HepG2 (cell line): ENCODE measurements around the gene JAGN1. TPM values are rescaled to one million over a fixed set of nuclear protein-coding genes. Genes with fewer than 3 reads are reported as not detected.

Experiments
- RFXANK ChIP-seq: IDR thresholded peaks from 2 replicates; pipeline ENCODE4 v1.6.1; 2016
- SALL1 ChIP-seq: sonication (generic); formaldehyde crosslinking; IDR thresholded peaks from 2 replicates; pipeline ENCODE4 v1.8.0; 2022; ENCODE audit warnings: mild to moderate bottlenecking, missing genetic modification reagents
- SIX1 ChIP-seq: sonication (generic); formaldehyde crosslinking; IDR thresholded peaks from 2 replicates; pipeline ENCODE4 v1.4.0; 2020; ENCODE audit warnings: missing genetic modification reagents, borderline replicate concordance
- SOX13 ChIP-seq, 3 experiments: fragments of 450-650 bp in 1 of 3; sonication (generic) in 1 of 3; formaldehyde crosslinking in 1 of 3; IDR thresholded peaks in 2 of 3; conservative IDR thresholded peaks in 1 of 3; 2 replicates each; pipeline versions ENCODE4 v1.5.0 to v1.6.1; 2016 to 2020; ENCODE audit warnings: antibody characterized with exemption in 1 of 3, mild to moderate bottlenecking in 1 of 3, missing compliant biosample characterization in 1 of 3, missing genetic modification reagents in 1 of 3, moderate library complexity in 1 of 3
- U2AF1 ChIP-seq: fragments of 200-400 bp; formaldehyde crosslinking; optimal IDR thresholded peaks from 2 replicates; pipeline ENCODE3; 2017; ENCODE audit warnings: mild to moderate bottlenecking, low read depth, low read length
- ZBTB42 ChIP-seq: sonication (generic); formaldehyde crosslinking; IDR thresholded peaks from 2 replicates; pipeline ENCODE4 v1.5.0; 2020; ENCODE audit warnings: mild to moderate bottlenecking, missing genetic modification reagents
- ZFP91 ChIP-seq: sonication (generic); formaldehyde crosslinking; IDR thresholded peaks from 2 replicates; pipeline ENCODE4 v1.9.0; 2022; ENCODE audit warnings: missing genetic modification reagents, mild to moderate bottlenecking, borderline replicate concordance
- ZNF318 ChIP-seq: sonication (generic); formaldehyde crosslinking; IDR thresholded peaks from 2 replicates; pipeline ENCODE4 v1.4.0; 2020; ENCODE audit warnings: mild to moderate bottlenecking, missing genetic modification reagents
- ZNF484 ChIP-seq: sonication (generic); formaldehyde crosslinking; IDR thresholded peaks from 2 replicates; pipeline ENCODE4 v1.5.1; 2020; ENCODE audit warnings: mild to moderate bottlenecking, low read depth, missing genetic modification reagents, borderline replicate concordance
- ZNF512 ChIP-seq: sonication (generic); formaldehyde crosslinking; IDR thresholded peaks from 2 replicates; pipeline ENCODE4 v1.4.0; 2020; ENCODE audit warnings: mild to moderate bottlenecking, missing genetic modification reagents
- ZNF605 ChIP-seq: sonication (generic); formaldehyde crosslinking; IDR thresholded peaks from 2 replicates; pipeline ENCODE4 v1.8.0; 2022; ENCODE audit warnings: mild to moderate bottlenecking, missing genetic modification reagents
- ZNF616 ChIP-seq: sonication (generic); formaldehyde crosslinking; IDR thresholded peaks from 2 replicates; pipeline ENCODE4 v1.5.0; 2020; ENCODE audit warnings: low read depth, mild to moderate bottlenecking, missing genetic modification reagents
- ZNF761 ChIP-seq: sonication (generic); formaldehyde crosslinking; conservative IDR thresholded peaks from 2 replicates; pipeline ENCODE4 v1.4.0; 2020; ENCODE audit warnings: mild to moderate bottlenecking, missing genetic modification reagents
- ZNF768 ChIP-seq: sonication (generic); formaldehyde crosslinking; IDR thresholded peaks from 2 replicates; pipeline ENCODE4 v1.4.0; 2020; ENCODE audit warnings: missing genetic modification reagents
- ZSCAN12 ChIP-seq: sonication (generic); formaldehyde crosslinking; IDR thresholded peaks from 2 replicates; pipeline ENCODE4 v1.9.0; 2021; ENCODE audit warnings: mild to moderate bottlenecking, missing genetic modification reagents
- polyA plus RNA-seq, 8 experiments: library from polyadenylated mRNA; depleted of rRNA in 3 of 8; stranded (reverse) in 7 of 8; unstranded in 1 of 8; fragments of >200 nt; fragmentation: Illumina TruSeq in 4 of 8; extraction: Trizol in 4 of 8; gene quantifications; 2 replicates each; pipeline versions ENCODE4 v1.2.1 to v1.2.3, GENCODE V29; 2011 to 2016; ENCODE audit warnings: low read depth in 4 of 8, missing spikeins in 1 of 8, mixed read lengths in 1 of 8; ENCODE audit not compliant: insufficient read depth in 1 of 8
- total RNA-seq, 5 experiments: library from RNA; depleted of rRNA; stranded (reverse); fragments of >200 nt; fragmentation: Illumina TruSeq; extraction: Trizol; gene quantifications; 2 replicates each; pipeline ENCODE4 v1.2.3, GENCODE V29; 2016; ENCODE audit warnings: low read depth in 1 of 5

The JAGN1 gene
- total and polyA plus RNA-seq, 2 of the 13 experiments (the other 11 are each of a cell fraction or from before 2014, with no cell fraction given) = 49.9 to 50.9 TPM

- TF ChIP-seq ZNF318 (CRISPR knock-in tag) (no peak), ZNF484 (CRISPR knock-in tag) (no peak), ZNF768 (CRISPR knock-in tag) (no peak), ZSCAN12 (CRISPR knock-in tag) (no peak), SALL1 (peak; percentile 63; the same call in 1 of the 2 replicates), RFXANK (CRISPR knock-in tag) (no peak), ZNF512 (CRISPR knock-in tag) (no peak), ZBTB42 (CRISPR knock-in tag) (no peak), ZNF605 (CRISPR knock-in tag) (no peak; the same call in 1 of the 2 replicates), SIX1 (CRISPR knock-in tag) (no peak), ZFP91 (CRISPR knock-in tag) (peak; percentile 50; the same call in 1 of the 2 replicates), ZNF761 (CRISPR knock-in tag) (no peak), SOX13 (IDR thresholded peaks at IDR 0.05) (no peak), SOX13 (CRISPR knock-in tag; conservative IDR thresholded peaks at IDR 0.05 in 1 of 2, IDR thresholded peaks at IDR 0.05 in 1 of 2) (no peak), ZNF616 (no peak), U2AF1 (no peak)
These were observed 11.7 kb upstream of the JAGN1 start (continued) for GRCh38 chr3:9878700-9879099.
